Chondrocyte (in vitro differentiated cells): Measurements from ENCODE around the gene GRPR. TPM values are rescaled to one million over a fixed set of nuclear protein-coding genes. Genes with fewer than 3 reads are reported as not detected.
A peak's percentile ranks its signal among the peaks of the same experiment; 100 is the strongest.
"Not testable (repeated sequence)": the region's sequence is repeated elsewhere in the genome, so short reads cannot be mapped to it uniquely, and the experiment has no call there.

ENCODE experiments used
- DNase-seq: peaks from one replicate; pipeline ENCODE4 v3.0.0; 2021; ENCODE audit warnings: mixed read lengths, low spot score
- H3K27ac Mint-ChIP-seq: one replicate; pipeline ENCODE4 v1.8.0; 2021; ENCODE audit warnings: mild to moderate bottlenecking, moderate library complexity, mixed read lengths; ENCODE audit not compliant: unreplicated experiment
- H3K27me3 Mint-ChIP-seq: 2 replicates; pipeline ENCODE4 v1.8.0; 2021; ENCODE audit warnings: low read depth, mixed read lengths
- H3K36me3 Mint-ChIP-seq: 2 replicates; pipeline ENCODE4 v1.8.0; 2021; ENCODE audit warnings: low read depth, mixed read lengths
- H3K4me1 Mint-ChIP-seq: 2 replicates; pipeline ENCODE4 v1.8.0; 2021; ENCODE audit warnings: low read depth, mild to moderate bottlenecking, mixed read lengths
- H3K4me3 Mint-ChIP-seq: one replicate; pipeline ENCODE4 v1.8.0; 2021; ENCODE audit warnings: mild to moderate bottlenecking, moderate library complexity, mixed read lengths; ENCODE audit not compliant: unreplicated experiment
- H3K9me3 Mint-ChIP-seq: 2 replicates; pipeline ENCODE4 v1.8.0; 2021; ENCODE audit warnings: low read depth, mixed read lengths
- CTCF ChIP-seq: fragments of 200-600 bp; sonication (generic); IDR thresholded peaks from 2 replicates; pipeline ENCODE4 v1.5.0; 2021; ENCODE audit warnings: antibody characterized with exemption, mild to moderate bottlenecking, moderate library complexity
- total RNA-seq: library from RNA; stranded (reverse); gene quantifications from 3 replicates; pipeline ENCODE4 v1.2.1, GENCODE V29; 2021

The GRPR gene
- total RNA-seq, 1 donor from 2014 or later, result 0.17 TPM

DNA sequence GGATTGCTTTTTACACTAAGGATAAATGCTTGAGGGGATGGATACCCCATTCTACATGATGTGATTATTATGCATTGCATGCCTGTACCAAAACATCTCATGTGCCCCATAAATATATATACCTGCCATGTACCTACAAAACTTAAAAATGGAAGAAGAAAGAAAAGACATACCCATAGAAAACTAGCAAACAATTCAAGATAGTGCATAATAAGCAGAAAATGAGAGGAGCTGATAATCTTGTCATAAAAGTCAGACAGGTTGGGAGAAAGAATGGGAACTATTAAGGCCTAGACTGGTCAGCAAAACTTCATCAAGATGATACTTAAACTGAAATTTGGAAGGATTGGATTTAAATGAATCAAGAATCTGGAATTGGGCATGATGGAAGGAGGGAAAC lies 22.3 kb downstream of the GRPR start:
- no peak for DNase-seq

DNA sequence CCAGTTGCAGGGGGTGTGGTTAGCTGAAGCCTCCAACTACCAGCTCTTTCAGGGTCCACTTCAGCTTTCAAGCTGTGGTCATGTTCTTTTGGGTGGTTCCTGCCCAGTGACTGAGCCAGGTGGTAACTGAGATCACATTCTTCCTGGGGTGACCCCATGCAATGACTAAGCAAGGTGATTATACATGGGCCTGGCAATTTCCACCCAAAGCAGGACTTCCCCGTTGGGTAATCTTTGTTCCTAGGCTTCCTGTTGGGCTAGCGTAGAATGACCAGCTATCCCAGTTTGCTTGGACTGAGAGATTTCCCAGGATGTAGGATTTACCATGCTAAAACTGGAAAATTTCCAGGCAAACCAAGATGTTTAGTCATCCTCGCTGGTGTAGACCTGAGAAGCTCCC lies 25.5 kb downstream of the GRPR start:
- H3K27me3 Mint-ChIP-seq, result no peaks in the 10 kb centered on the region
- TF ChIP-seq CTCF, result no peak
- H3K36me3 Mint-ChIP-seq, result peaks cover 2% of the 10 kb centered on the region
- no peak overlapping the region for H3K27ac Mint-ChIP-seq
- H3K4me3 Mint-ChIP-seq, result no peak overlapping the region
- no peaks in the 10 kb centered on the region for H3K4me1 Mint-ChIP-seq
- no peaks in the 10 kb centered on the region for H3K9me3 Mint-ChIP-seq
- DNase-seq, result no peak

More for the DNA sequence above, 22.3 kb downstream of the GRPR start:
- no peaks in the 10 kb centered on the region for H3K27me3 Mint-ChIP-seq
- H3K4me1 Mint-ChIP-seq, result no peaks in the 10 kb centered on the region
- peaks cover 5% of the 10 kb centered on the region for H3K9me3 Mint-ChIP-seq
- peaks cover 2% of the 10 kb centered on the region for H3K36me3 Mint-ChIP-seq
- H3K4me3 Mint-ChIP-seq, result no peak overlapping the region
- no peak for TF ChIP-seq CTCF
- no peak overlapping the region for H3K27ac Mint-ChIP-seq

DNA sequence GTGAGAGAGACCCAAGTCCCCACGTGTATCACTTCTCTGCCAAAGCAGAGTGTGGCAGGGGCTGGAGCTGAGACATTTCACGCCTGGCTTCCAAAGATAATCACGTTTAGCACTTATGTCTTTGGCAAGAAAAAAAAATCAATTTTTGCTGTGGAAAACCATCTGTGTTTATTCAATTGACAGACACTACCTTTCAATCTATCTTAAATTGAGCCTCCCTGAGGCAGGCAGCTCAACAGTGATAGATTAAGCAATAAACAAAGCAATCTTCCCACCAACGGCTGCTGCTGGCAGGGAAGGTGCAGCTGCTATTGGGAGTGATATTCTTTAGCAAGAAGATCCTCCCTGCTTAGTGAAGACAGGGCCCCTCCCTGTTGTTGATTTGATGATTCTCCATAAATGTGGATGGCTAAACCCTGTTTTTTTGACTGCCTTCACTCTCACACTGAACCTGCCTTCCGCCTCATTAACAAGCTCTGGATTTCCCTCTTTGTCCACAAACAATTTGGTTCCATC lies 32.3 kb downstream of the GRPR start:
- TF ChIP-seq CTCF, result no peak

DNA sequence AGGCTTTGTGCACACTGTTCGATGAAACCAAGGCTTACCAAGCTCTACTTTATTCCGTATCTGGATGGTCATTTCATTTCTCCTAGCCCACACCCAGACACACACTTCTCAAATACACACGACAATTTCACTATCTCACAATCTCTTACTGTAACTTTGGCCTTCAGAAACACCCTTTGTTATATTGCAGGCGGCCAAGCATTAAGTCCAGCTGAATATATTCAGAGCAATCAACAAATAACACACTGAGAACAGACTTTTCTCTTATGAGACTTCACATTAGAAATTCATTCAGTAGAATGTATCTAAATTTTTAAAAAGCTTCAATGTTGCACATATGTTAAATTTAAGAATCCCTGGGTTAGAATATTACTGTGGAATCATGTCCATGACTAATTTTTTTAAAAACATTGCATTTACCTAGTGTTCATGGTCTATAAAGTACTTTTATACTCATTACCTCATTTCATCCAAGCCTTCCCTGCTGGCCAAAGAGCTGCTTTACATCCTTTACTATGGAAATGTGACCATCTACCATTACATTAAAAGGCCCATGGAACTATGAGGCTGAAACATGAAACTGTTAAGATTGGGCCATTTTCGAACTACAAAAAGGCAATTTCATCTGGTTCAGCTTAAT lies 33.4 kb downstream of the GRPR start:
- no peak overlapping the region for H3K4me3 Mint-ChIP-seq
- H3K4me1 Mint-ChIP-seq, result peaks cover 19% of the 10 kb centered on the region
- DNase-seq, result no peak
- no peaks in the 10 kb centered on the region for H3K9me3 Mint-ChIP-seq
- H3K27me3 Mint-ChIP-seq, result no peaks in the 10 kb centered on the region
- TF ChIP-seq CTCF, result no peak
- H3K36me3 Mint-ChIP-seq, result peaks cover 2% of the 10 kb centered on the region
- H3K27ac Mint-ChIP-seq, result no peak overlapping the region

More for the DNA sequence above, 32.3 kb downstream of the GRPR start:
- no peak for DNase-seq
- H3K4me3 Mint-ChIP-seq, result no peak overlapping the region
- H3K27ac Mint-ChIP-seq, result no peak overlapping the region
- H3K27me3 Mint-ChIP-seq, result no peaks in the 10 kb centered on the region
- no peaks in the 10 kb centered on the region for H3K9me3 Mint-ChIP-seq
- peaks cover 2% of the 10 kb centered on the region for H3K36me3 Mint-ChIP-seq
- H3K4me1 Mint-ChIP-seq, result peaks cover 8% of the 10 kb centered on the region

DNA sequence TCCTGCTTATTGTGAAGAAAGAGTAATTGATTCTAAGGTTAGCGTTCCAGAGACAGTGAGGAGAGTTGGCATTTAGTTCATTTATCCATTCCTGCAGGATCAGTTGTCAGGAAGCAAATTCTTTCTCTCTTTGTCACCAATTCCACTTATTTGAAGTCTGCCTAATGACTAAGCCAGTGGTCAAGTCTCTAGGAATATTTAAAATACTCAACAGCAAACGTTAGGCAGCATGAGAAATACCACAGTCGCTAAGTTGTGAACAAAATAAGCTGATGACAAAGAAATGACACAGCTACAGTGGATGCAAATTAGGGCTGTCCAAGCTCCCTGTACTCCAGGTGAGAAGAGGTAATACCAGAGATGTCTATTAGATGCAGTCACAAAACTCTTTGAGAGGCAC lies 37.4 kb downstream of the GRPR start:
- DNase-seq, result no peak
- no peaks in the 10 kb centered on the region for H3K36me3 Mint-ChIP-seq
- no peaks in the 10 kb centered on the region for H3K27me3 Mint-ChIP-seq
- no peak for TF ChIP-seq CTCF
- no peaks in the 10 kb centered on the region for H3K9me3 Mint-ChIP-seq
- H3K4me1 Mint-ChIP-seq, result peaks cover 23% of the 10 kb centered on the region
- H3K4me3 Mint-ChIP-seq, result no peak overlapping the region
- peak overlapping the region; percentile 80 for H3K27ac Mint-ChIP-seq

GRCh38 chrX:16161173-16161572 lies 37.8 kb downstream of the GRPR start:
- Mint-ChIP-seq H3K27ac (peak overlapping the region; percentile 80), H3K4me1 (peaks cover 23% of the 10 kb centered on the region)
- not testable (repeated sequence) for H3K4me3 Mint-ChIP-seq, H3K27me3 Mint-ChIP-seq, H3K36me3 Mint-ChIP-seq, H3K9me3 Mint-ChIP-seq, DNase-seq
